Measurements from ENCODE around the gene NCAM1. TPM values are rescaled to one million over a fixed set of nuclear protein-coding genes. Genes with fewer than 3 reads are reported as not detected.

The NCAM1 gene
- total RNA-seq, 1 experiment from 2014 or later, result 0.22 TPM

DNA sequence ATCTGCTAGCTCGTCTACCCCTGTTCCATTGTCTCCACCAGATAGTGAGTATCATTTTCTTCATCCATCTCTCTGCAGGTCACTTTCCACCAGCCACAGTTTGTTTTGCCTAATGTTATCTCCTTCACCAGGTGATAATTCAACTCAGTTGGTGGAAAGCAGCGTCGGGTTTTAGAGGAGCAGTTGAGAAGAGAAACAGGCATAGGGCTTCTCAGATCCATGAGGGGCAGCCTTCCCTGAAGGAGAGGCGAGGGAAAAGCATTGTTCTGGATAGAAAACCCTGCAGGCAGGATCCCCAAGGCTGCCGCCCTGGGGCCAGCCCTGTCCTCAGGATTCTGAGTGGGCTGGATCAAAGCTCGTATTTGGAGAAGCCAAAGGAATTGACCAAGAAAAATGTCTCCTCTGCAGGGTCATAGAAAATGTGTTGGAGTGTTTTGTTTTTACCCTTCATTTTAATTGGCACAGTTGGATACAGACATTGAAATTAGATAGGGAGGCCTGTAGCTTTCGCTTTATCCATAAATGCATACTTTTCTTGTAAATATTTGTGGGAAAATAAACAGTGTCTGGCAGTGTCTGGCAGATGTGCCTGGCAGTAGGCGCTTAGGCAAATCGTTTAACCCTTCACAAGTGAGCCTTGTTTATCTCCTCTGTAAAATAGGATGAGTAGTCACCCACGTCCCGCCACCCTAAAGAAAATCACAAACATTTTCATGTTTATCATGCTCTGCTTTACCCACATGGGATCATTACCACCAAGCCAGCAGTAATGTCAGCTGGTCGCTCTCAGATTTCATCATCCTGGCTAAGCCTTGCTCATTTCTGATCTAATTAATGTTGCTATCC is 279.8 kb downstream of the NCAM1 start:
- ATAC-seq, result no peak
- POLR2A ChIA-PET, result no interaction called here

More for the DNA sequence above, 279.8 kb downstream of the NCAM1 start:
- DNase-seq (ENCODE audit: low read depth, low spot score), result no peak
- Histone ChIP-seq H3K36me3 (ENCODE audit: control insufficient read depth in 1 of 2, insufficient read depth in 2 of 2, low read length in 2 of 2) (no peaks in the 10 kb centered on the region), H3K27me3 (ENCODE audit: insufficient read depth, low read length) (peaks cover 74% of the 10 kb centered on the region), H4K20me1 (ENCODE audit: insufficient read depth) (no peaks in the 10 kb centered on the region), H3K9ac (ENCODE audit: low read length) (no peak overlapping the region), H3K9me3 (ENCODE audit: control insufficient read depth in 1 of 2, insufficient read depth in 1 of 2, low read depth in 1 of 2, low read length in 2 of 2) (no peaks in the 10 kb centered on the region), H3K27ac (ENCODE audit: low read depth, low read length) (no peak overlapping the region), H3K4me2 (ENCODE audit: low read length) (no peak overlapping the region), H3K9me2 (ENCODE audit: insufficient read depth) (no peaks in the 10 kb centered on the region), H2AFZ (ENCODE audit: low read depth, low read length, poor library complexity, severe bottlenecking) (no peak overlapping the region), H3K79me2 (ENCODE audit: insufficient read depth, low read length) (no peaks in the 10 kb centered on the region), H3K4me3 (replicated peaks in 1 of 2; ENCODE audit: low read depth in 1 of 2, low read length in 2 of 2) (no peak overlapping the region), H3K4me1 (ENCODE audit: control insufficient read depth in 1 of 2, insufficient read depth in 2 of 2, low read length in 2 of 2) (no peaks in the 10 kb centered on the region)
- TF ChIP-seq SIN3A (IDR thresholded peaks at IDR 0.05; ENCODE audit: low read depth), result no peak
- TF ChIP-seq EZH2phosphoT487 (IDR thresholded peaks at IDR 0.05; ENCODE audit: borderline replicate concordance), result no peak
- TF ChIP-seq, protein P1, sequence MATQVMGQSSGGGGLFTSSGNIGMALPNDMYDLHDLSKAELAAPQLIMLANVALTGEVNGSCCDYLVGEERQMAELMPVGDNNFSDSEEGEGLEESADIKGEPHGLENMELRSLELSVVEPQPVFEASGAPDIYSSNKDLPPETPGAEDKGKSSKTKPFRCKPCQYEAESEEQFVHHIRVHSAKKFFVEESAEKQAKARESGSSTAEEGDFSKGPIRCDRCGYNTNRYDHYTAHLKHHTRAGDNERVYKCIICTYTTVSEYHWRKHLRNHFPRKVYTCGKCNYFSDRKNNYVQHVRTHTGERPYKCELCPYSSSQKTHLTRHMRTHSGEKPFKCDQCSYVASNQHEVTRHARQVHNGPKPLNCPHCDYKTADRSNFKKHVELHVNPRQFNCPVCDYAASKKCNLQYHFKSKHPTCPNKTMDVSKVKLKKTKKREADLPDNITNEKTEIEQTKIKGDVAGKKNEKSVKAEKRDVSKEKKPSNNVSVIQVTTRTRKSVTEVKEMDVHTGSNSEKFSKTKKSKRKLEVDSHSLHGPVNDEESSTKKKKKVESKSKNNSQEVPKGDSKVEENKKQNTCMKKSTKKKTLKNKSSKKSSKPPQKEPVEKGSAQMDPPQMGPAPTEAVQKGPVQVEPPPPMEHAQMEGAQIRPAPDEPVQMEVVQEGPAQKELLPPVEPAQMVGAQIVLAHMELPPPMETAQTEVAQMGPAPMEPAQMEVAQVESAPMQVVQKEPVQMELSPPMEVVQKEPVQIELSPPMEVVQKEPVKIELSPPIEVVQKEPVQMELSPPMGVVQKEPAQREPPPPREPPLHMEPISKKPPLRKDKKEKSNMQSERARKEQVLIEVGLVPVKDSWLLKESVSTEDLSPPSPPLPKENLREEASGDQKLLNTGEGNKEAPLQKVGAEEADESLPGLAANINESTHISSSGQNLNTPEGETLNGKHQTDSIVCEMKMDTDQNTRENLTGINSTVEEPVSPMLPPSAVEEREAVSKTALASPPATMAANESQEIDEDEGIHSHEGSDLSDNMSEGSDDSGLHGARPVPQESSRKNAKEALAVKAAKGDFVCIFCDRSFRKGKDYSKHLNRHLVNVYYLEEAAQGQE (IDR thresholded peaks at IDR 0.05; ENCODE audit: low read depth), result no peak
- TF ChIP-seq POLR2AphosphoS5 (IDR thresholded peaks at IDR 0.05; ENCODE audit: low read depth, low read length), result no peak
- TF ChIP-seq ZNF274 (IDR thresholded peaks at IDR 0.05; ENCODE audit: low read depth, low read length), result no peak
- TF ChIP-seq RAD21 (IDR thresholded peaks at IDR 0.05; ENCODE audit: low read depth), result no peak
- no peak for TF ChIP-seq FOSL1 (IDR thresholded peaks at IDR 0.05; ENCODE audit: low read depth)
- TF ChIP-seq ZFX (IDR thresholded peaks at IDR 0.05), result no peak
- TF ChIP-seq, protein P2, sequence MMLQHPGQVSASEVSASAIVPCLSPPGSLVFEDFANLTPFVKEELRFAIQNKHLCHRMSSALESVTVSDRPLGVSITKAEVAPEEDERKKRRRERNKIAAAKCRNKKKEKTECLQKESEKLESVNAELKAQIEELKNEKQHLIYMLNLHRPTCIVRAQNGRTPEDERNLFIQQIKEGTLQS (IDR thresholded peaks at IDR 0.05), result no peak
- no peak for TF ChIP-seq POLR2A (IDR thresholded peaks at IDR 0.05; ENCODE audit: borderline replicate concordance, extremely low read depth, insufficient read depth, insufficient read length)
- no peak for TF ChIP-seq CEBPB (IDR thresholded peaks at IDR 0.05; ENCODE audit: low read depth)
- no peak for TF ChIP-seq TCF7L2 (IDR thresholded peaks at IDR 0.05; ENCODE audit: borderline replicate concordance, extremely low read depth, insufficient read depth, insufficient read length)
- CTCF ChIA-PET, result no interaction called here
- BruUV-seq (replicated peaks), result no TSS peak
- RAD21 ChIA-PET (ENCODE audit: low non-redundant PET in 1 of 2, low total read pairs in 2 of 2, uncharacterized antibody in 2 of 2, unreplicated experiment in 2 of 2), result no interaction called here
- intact Hi-C loops (cut with micrococcal nuclease), result no loop called here
